ENCODE data around the gene SCFD2.

SCFD2 gene

GRCh38 chr4:52987392-52988056 lies 378.3 kb downstream of the SCFD2 start:
- no peaks in the 10 kb centered on the region for H3K4me1 ChIP-seq (ENCODE audit: control insufficient read depth, low read depth, low read length)
- H3K27ac ChIP-seq (ENCODE audit: low read length), result no peak overlapping the region
- no peaks in the 10 kb centered on the region for H3K36me3 ChIP-seq (ENCODE audit: control insufficient read depth, low read depth, low read length)
- no peak overlapping the region for H3K4me3 ChIP-seq (ENCODE audit: low read length)
- H3K9ac ChIP-seq (ENCODE audit: low read length), result no peak overlapping the region
- H3K9me3 ChIP-seq (ENCODE audit: control insufficient read depth, low read depth, low read length), result no peaks in the 10 kb centered on the region
- no peaks in the 10 kb centered on the region for H3K27me3 ChIP-seq (ENCODE audit: control insufficient read depth, insufficient read depth, low read length)

DNA sequence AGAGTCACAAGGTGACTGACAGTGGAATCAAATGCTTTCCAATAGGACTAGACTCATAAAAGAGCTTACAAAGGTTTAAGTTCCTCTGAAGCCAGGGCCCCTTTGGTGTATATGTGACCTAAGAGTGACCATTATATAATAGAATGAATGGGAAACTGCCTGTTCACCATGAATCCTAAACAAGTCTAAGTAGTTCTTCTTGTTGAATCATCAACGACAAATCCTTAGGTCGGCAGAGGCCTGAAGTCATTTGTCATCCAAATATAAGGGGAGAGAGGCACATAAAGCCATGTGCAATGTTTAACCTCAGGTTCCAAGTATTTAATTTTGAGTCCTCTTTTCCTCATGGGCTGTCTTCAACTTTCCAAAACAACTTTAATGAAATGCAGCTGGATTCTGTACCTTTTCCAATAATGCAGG lies 381.4 kb downstream of the SCFD2 start:
- Histone ChIP-seq H3K27me3 (ENCODE audit: control insufficient read depth, insufficient read depth, low read length) (no peaks in the 10 kb centered on the region), H3K4me1 (ENCODE audit: control insufficient read depth, low read depth, low read length) (no peaks in the 10 kb centered on the region), H3K27ac (ENCODE audit: low read length) (no peak overlapping the region), H3K36me3 (ENCODE audit: control insufficient read depth, low read depth, low read length) (no peaks in the 10 kb centered on the region), H3K9ac (ENCODE audit: low read length) (no peak overlapping the region), H3K4me3 (ENCODE audit: low read length) (no peak overlapping the region), H3K9me3 (ENCODE audit: control insufficient read depth, low read depth, low read length) (no peaks in the 10 kb centered on the region)

DNA sequence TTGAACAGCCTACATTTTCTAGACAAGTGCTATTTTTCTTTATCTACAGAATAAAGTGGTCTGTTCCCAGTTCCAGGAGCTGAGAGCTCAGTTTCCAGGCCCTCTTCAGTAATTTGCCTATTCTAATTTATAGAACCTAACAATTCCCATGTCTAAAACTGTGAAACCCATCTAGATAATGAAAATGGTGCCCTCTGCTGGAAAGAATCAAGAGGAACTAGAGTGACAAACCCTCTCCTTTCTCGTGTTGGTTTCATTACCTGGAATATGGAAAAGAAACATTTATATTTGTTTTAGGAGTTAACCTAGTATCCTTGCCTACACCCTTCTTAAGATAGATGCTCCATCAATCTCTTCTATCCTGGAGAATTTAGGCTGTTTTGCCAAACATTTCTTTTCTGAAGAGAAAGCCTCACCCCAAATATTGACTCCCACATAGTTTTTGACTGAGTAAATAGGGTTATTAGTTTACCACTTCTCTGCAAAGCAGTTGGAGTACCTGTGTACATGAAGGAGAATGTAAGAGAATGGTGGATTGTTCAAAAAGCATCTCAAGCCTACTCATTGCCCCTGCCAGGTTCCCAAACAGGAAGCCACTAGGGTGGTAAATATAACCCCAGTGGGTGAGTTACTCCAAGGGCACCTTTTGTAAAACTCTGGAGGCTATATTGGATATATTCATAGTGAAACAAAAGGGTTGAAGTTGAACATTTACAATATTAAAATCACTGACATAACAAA lies 382.1 kb downstream of the SCFD2 start:
- H3K4me3 ChIP-seq (ENCODE audit: low read length), result no peak overlapping the region
- no peaks in the 10 kb centered on the region for H3K27me3 ChIP-seq (ENCODE audit: control insufficient read depth, insufficient read depth, low read length)
- no peaks in the 10 kb centered on the region for H3K36me3 ChIP-seq (ENCODE audit: control insufficient read depth, low read depth, low read length)
- no peaks in the 10 kb centered on the region for H3K4me1 ChIP-seq (ENCODE audit: control insufficient read depth, low read depth, low read length)
- H3K9me3 ChIP-seq (ENCODE audit: control insufficient read depth, low read depth, low read length), result no peaks in the 10 kb centered on the region
- no peak overlapping the region for H3K27ac ChIP-seq (ENCODE audit: low read length)
- no peak overlapping the region for H3K9ac ChIP-seq (ENCODE audit: low read length)

DNA sequence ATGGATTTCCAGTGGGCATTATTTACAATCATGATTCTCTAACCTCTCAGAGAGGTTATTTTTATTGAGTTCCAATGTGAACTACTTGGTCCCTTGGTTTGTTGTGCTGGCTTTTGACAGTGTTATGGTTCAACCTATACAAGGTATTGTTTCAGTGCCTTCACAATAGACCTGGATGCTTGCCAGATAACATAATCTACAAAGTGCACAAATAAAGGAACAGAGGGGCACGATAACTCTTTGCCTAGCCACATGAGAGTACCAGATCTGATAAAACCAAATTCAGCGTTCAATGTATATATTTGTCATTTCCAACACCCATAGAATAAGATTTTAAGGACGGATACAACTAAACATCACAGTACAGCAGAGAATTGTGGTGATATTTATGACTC lies 382.9 kb downstream of the SCFD2 start:
- H3K27ac ChIP-seq (ENCODE audit: low read length), result no peak overlapping the region
- H3K9me3 ChIP-seq (ENCODE audit: control insufficient read depth, low read depth, low read length), result no peaks in the 10 kb centered on the region
- H3K4me3 ChIP-seq (ENCODE audit: low read length), result no peak overlapping the region
- H3K9ac ChIP-seq (ENCODE audit: low read length), result no peak overlapping the region
- H3K27me3 ChIP-seq (ENCODE audit: control insufficient read depth, insufficient read depth, low read length), result no peaks in the 10 kb centered on the region
- H3K36me3 ChIP-seq (ENCODE audit: control insufficient read depth, low read depth, low read length), result no peaks in the 10 kb centered on the region
- H3K4me1 ChIP-seq (ENCODE audit: control insufficient read depth, low read depth, low read length), result peaks cover 2% of the 10 kb centered on the region

DNA sequence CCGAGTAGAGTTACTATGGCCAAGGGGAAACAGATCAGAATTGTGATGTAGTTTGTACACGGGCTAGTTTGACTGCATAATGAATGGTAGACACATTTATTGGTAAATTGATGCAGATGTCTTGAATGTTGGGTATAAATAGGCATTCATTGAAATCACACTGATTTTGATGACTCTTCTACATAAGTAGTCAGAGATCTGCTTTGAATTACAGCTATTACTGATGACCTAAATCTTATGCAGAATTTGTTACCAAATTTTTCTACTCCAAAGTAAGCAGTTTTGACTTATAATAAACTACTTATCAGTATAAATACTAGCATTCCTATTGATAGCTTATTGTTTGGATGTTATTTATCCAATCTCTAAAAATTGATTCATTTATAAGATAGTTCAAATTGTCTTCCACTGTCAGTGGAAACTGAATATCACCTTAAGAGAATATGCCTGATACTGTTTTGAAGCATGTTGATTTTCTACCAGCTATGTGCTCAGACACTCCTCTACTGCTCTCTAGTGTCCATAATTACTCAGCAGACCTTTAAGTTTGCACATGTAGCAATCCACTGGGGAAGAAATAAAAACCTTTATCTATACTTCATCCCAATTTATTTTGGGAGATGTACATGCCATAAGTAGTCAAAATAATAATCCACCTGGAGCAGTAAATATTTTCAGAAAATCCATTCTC lies 383.5 kb downstream of the SCFD2 start:
- no peak overlapping the region for H3K27ac ChIP-seq (ENCODE audit: low read length)
- no peaks in the 10 kb centered on the region for H3K27me3 ChIP-seq (ENCODE audit: control insufficient read depth, insufficient read depth, low read length)
- no peaks in the 10 kb centered on the region for H3K36me3 ChIP-seq (ENCODE audit: control insufficient read depth, low read depth, low read length)
- no peak overlapping the region for H3K4me3 ChIP-seq (ENCODE audit: low read length)
- peaks cover 4% of the 10 kb centered on the region for H3K4me1 ChIP-seq (ENCODE audit: control insufficient read depth, low read depth, low read length)
- no peak overlapping the region for H3K9ac ChIP-seq (ENCODE audit: low read length)
- no peaks in the 10 kb centered on the region for H3K9me3 ChIP-seq (ENCODE audit: control insufficient read depth, low read depth, low read length)

DNA sequence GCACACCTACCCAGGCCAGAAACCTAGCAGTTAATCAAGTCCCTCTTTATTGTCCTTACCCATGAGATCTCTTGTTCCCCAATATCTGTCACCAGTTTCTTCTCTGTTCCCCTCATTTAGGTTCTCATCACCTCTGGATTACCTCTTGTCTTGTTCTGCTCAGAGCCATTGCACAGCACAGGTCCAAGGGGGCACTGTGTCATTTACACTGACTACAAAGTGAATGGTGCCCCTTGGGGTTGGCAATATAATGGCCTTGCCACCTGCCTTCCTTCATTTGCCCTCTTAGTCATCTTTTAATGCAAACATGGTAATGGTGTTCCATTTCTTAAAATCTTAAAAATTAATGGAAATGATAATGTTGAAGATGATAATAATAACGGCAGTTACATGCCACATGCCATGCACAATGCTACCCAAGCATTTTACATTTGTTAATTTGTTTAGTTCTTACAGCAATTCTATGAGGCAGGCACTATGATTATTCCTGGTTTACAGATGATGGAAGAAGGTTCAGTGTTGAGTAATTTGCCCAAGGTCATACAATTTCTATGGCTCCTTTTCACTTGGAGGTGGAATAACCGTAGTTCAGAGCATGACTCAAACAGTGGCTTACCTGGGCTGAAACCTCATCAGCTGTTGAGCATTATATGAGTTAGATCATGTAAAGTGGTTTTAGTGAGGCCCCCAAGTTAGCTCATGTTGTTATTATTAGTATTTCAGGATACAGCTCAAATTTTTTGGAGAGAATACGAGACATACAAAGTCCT lies 385.9 kb downstream of the SCFD2 start:
- no peak overlapping the region for H3K27ac ChIP-seq (ENCODE audit: low read length)
- no peaks in the 10 kb centered on the region for H3K36me3 ChIP-seq (ENCODE audit: control insufficient read depth, low read depth, low read length)
- H3K27me3 ChIP-seq (ENCODE audit: control insufficient read depth, insufficient read depth, low read length), result no peaks in the 10 kb centered on the region
- H3K4me1 ChIP-seq (ENCODE audit: control insufficient read depth, low read depth, low read length), result peaks cover 4% of the 10 kb centered on the region
- no peaks in the 10 kb centered on the region for H3K9me3 ChIP-seq (ENCODE audit: control insufficient read depth, low read depth, low read length)
- H3K4me3 ChIP-seq (ENCODE audit: low read length), result no peak overlapping the region
- no peak overlapping the region for H3K9ac ChIP-seq (ENCODE audit: low read length)

DNA sequence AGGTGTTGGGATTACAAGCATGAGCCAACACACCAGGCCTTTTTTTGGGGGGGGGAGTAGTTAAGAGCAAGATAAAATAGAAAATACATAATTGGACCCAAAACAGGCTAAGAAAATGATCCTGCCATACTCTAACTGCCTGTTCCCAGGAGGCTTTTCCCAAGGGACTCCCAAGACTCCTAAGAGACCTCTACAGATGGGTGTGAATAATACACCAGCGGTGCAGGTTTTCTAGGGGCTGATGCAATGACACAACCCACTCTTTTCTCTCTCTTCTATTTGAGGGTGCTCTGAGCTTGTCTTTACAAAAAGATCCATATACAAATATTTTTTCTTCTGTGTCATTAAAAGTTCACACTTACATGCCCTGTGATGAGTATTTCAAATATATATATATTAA lies 386.8 kb downstream of the SCFD2 start:
- Histone ChIP-seq H3K36me3 (ENCODE audit: control insufficient read depth, low read depth, low read length) (no peaks in the 10 kb centered on the region), H3K9ac (ENCODE audit: low read length) (no peak overlapping the region), H3K4me3 (ENCODE audit: low read length) (no peak overlapping the region), H3K9me3 (ENCODE audit: control insufficient read depth, low read depth, low read length) (no peaks in the 10 kb centered on the region), H3K27ac (ENCODE audit: low read length) (no peak overlapping the region), H3K4me1 (ENCODE audit: control insufficient read depth, low read depth, low read length) (peaks cover 4% of the 10 kb centered on the region), H3K27me3 (ENCODE audit: control insufficient read depth, insufficient read depth, low read length) (no peaks in the 10 kb centered on the region)

- no peak overlapping the region for H3K9ac ChIP-seq (ENCODE audit: low read length)
- H3K9me3 ChIP-seq (ENCODE audit: control insufficient read depth, low read depth, low read length), result no peaks in the 10 kb centered on the region
- H3K4me3 ChIP-seq (ENCODE audit: low read length), result no peak overlapping the region
- peaks cover 4% of the 10 kb centered on the region for H3K4me1 ChIP-seq (ENCODE audit: control insufficient read depth, low read depth, low read length)
- no peaks in the 10 kb centered on the region for H3K27me3 ChIP-seq (ENCODE audit: control insufficient read depth, insufficient read depth, low read length)
- no peak overlapping the region for H3K27ac ChIP-seq (ENCODE audit: low read length)
- H3K36me3 ChIP-seq (ENCODE audit: control insufficient read depth, low read depth, low read length), result no peaks in the 10 kb centered on the region
Observed at GRCh38 chr4:52977252-52977651, 388.6 kb downstream of the SCFD2 start.

DNA sequence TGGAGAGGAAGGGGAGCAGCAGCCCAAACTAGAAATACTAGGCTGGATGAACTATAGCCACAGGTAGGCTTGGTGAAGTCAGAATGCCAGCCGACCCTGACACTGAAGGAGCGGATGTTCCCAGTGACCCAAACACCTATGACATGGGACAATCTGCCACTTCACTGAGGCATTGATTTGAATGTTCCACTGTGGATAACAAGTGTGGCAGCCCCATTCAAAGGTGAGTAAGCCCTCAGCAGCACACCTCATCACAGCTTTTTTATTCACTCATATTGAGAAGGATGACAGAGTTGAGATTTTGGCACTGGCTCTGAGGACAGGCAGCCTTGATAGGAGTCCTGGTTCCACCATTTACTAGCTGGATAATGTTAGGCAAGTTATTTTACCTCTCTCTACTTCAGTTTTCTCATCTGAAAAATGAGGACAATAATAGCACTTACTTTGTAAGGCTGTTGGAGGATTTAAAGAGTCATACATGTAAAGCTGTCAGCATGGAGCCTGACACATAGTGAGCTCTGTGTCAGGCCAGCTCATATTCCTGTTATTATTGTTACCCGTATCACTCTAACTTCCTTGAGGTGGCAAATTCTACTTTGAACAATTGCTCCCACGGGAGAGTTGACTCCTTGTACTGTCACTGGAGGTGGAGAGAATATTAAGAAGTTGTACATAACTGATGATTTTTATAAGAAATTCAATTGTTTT lies 389.2 kb downstream of the SCFD2 start:
- H3K36me3 ChIP-seq (ENCODE audit: control insufficient read depth, low read depth, low read length), result no peaks in the 10 kb centered on the region
- H3K27me3 ChIP-seq (ENCODE audit: control insufficient read depth, insufficient read depth, low read length), result no peaks in the 10 kb centered on the region
- H3K4me1 ChIP-seq (ENCODE audit: control insufficient read depth, low read depth, low read length), result peaks cover 4% of the 10 kb centered on the region
- no peak overlapping the region for H3K9ac ChIP-seq (ENCODE audit: low read length)
- no peak overlapping the region for H3K27ac ChIP-seq (ENCODE audit: low read length)
- H3K9me3 ChIP-seq (ENCODE audit: control insufficient read depth, low read depth, low read length), result no peaks in the 10 kb centered on the region
- H3K4me3 ChIP-seq (ENCODE audit: low read length), result no peak overlapping the region

GRCh38 chr4:52968691-52969090 lies 397.2 kb downstream of the SCFD2 start:
- Histone ChIP-seq H3K4me3 (ENCODE audit: low read length) (no peak overlapping the region), H3K9ac (ENCODE audit: low read length) (no peak overlapping the region), H3K36me3 (ENCODE audit: control insufficient read depth, low read depth, low read length) (no peaks in the 10 kb centered on the region), H3K9me3 (ENCODE audit: control insufficient read depth, low read depth, low read length) (peaks cover 7% of the 10 kb centered on the region), H3K27ac (ENCODE audit: low read length) (no peak overlapping the region), H3K27me3 (ENCODE audit: control insufficient read depth, insufficient read depth, low read length) (no peaks in the 10 kb centered on the region), H3K4me1 (ENCODE audit: control insufficient read depth, low read depth, low read length) (no peaks in the 10 kb centered on the region)

- no peaks in the 10 kb centered on the region for H3K36me3 ChIP-seq (ENCODE audit: control insufficient read depth, low read depth, low read length)
- H3K4me1 ChIP-seq (ENCODE audit: control insufficient read depth, low read depth, low read length), result no peaks in the 10 kb centered on the region
- H3K9ac ChIP-seq (ENCODE audit: low read length), result no peak overlapping the region
- H3K9me3 ChIP-seq (ENCODE audit: control insufficient read depth, low read depth, low read length), result peaks cover 7% of the 10 kb centered on the region
- H3K27ac ChIP-seq (ENCODE audit: low read length), result no peak overlapping the region
- H3K4me3 ChIP-seq (ENCODE audit: low read length), result no peak overlapping the region
- no peaks in the 10 kb centered on the region for H3K27me3 ChIP-seq (ENCODE audit: control insufficient read depth, insufficient read depth, low read length)
Observed at GRCh38 chr4:52968241-52968640, 397.6 kb downstream of the SCFD2 start.
